GM12878 (cell line): ENCODE results near the gene SYNGR3. TPM values are rescaled to one million over a fixed set of nuclear protein-coding genes. Genes with fewer than 3 reads are reported as not detected.
"Not testable (repeated sequence)": the region's sequence is repeated elsewhere in the genome, so short reads cannot be mapped to it uniquely, and the experiment has no call there.

Experiments used
- ATAC-seq: fragments of 200-7000 bp; cut with Tn5 transposase; 3 replicates; pipeline ENCODE4 v1.9.1; 2020; ENCODE audit warnings: mild to moderate bottlenecking, moderate library complexity
- BruUV-seq: library from RNA; stranded (reverse); fragments of 400-500 nt; replicated peaks from 2 replicates; lab custom pipeline; 2021; lab: Mats Ljungman, UMichigan
- CTCF ChIA-PET: fragments of 300-600 bp; sonication (Branson Sonifier 250); formaldehyde crosslinking; extraction: SDS; loops from one replicate; lab custom pipeline; 2021; ENCODE audit warnings: inconsistent platforms; lab: Yijun Ruan, JAX
- POLR2A ChIA-PET: fragments of 350-600 bp; formaldehyde crosslinking; extraction: SDS; loops from one replicate; lab custom pipeline; 2021; ENCODE audit warnings: inconsistent platforms; lab: Charles Lee
- RAD21 ChIA-PET: fragments of 300-600 bp; sonication (Branson Sonifier 250); formaldehyde crosslinking; loops from one replicate; lab custom pipeline; 2023; ENCODE audit warnings: antibody characterized with exemption; ENCODE audit not compliant: unreplicated experiment; lab: Charles Lee
- SMC1A ChIA-PET: fragments of 300-600 bp; sonication (Branson Sonifier 250); formaldehyde crosslinking; loops from one replicate; lab custom pipeline; 2023; ENCODE audit not compliant: unreplicated experiment, uncharacterized antibody; lab: Charles Lee
- DNase-seq: peaks from one replicate; pipeline ENCODE4 v3.0.0-alpha.2; 2011; ENCODE audit warnings: low read depth, low spot score
- FAIRE-seq: peaks from 3 replicates; lab custom pipeline; 2011; peaks lifted over from hg19 to GRCh38; lab: Jason Lieb, UNC
- H2AFZ ChIP-seq: 2 replicates; pipeline ENCODE4 v1.6.0; 2011; ENCODE audit warnings: low read depth, low read length, control low read depth; ENCODE audit not compliant: control insufficient read depth
- H3K27ac ChIP-seq: 2 replicates; pipeline ENCODE4 v1.5.1; 2011; ENCODE audit warnings: control low read depth; ENCODE audit not compliant: control insufficient read depth, insufficient read depth
- H3K27me3 ChIP-seq, 2 experiments: replicated peaks in 1 of 2; 2 replicates each; pipeline versions ENCODE4 v1.6.0 to v1.6.1; 2011; ENCODE audit warnings: low read length in 1 of 2; ENCODE audit not compliant: control insufficient read depth in 2 of 2, insufficient read depth in 2 of 2
- H3K36me3 ChIP-seq, 2 experiments: 2 replicates each; pipeline ENCODE4 v1.5.1; 2011; ENCODE audit warnings: low read length in 1 of 2; ENCODE audit not compliant: control insufficient read depth in 2 of 2, insufficient read depth in 2 of 2
- H3K4me1 ChIP-seq: 2 replicates; pipeline ENCODE4 v1.6.1; 2011; ENCODE audit warnings: mild to moderate bottlenecking, low read length, moderate library complexity, mixed read lengths; ENCODE audit not compliant: control insufficient read depth, insufficient read depth
- H3K4me2 ChIP-seq: 2 replicates; pipeline ENCODE4 v1.6.0; 2011; ENCODE audit warnings: control low read depth; ENCODE audit not compliant: control insufficient read depth, insufficient read depth
- H3K4me3 ChIP-seq: fragments of 200-600 bp; sonication (generic); 2 replicates; pipeline ENCODE4 v1.5.1; 2016
- H3K79me2 ChIP-seq: 2 replicates; pipeline ENCODE4 v1.6.0; 2011; ENCODE audit warnings: low read length; ENCODE audit not compliant: control insufficient read depth, insufficient read depth
- H3K9ac ChIP-seq: 2 replicates; pipeline ENCODE4 v1.8.0; 2011; ENCODE audit warnings: low read length, control low read depth, mixed read lengths; ENCODE audit not compliant: control insufficient read depth, insufficient read depth
- H3K9me3 ChIP-seq: replicated peaks from 3 replicates; pipeline ENCODE4 v1.5.1; 2011; ENCODE audit warnings: mild to moderate bottlenecking, low read length; ENCODE audit not compliant: control insufficient read depth, insufficient read depth
- H4K20me1 ChIP-seq: 2 replicates; pipeline ENCODE4 v1.6.0; 2011; ENCODE audit not compliant: control insufficient read depth, insufficient read depth
- BRCA1 ChIP-seq: IDR thresholded peaks from 2 replicates; pipeline ENCODE4 v1.6.1; 2011; ENCODE audit warnings: low read depth, low read length, improper control_type of control experiment
- ETV6 ChIP-seq, 2 experiments: fragments of 450-650 bp in 1 of 2; IDR thresholded peaks in 1 of 2; conservative IDR thresholded peaks in 1 of 2; 2 replicates each; pipeline ENCODE4 v1.6.1; 2014; ENCODE audit warnings: antibody characterized with exemption in 1 of 2, borderline replicate concordance in 1 of 2, low read depth in 1 of 2, mild to moderate bottlenecking in 1 of 2, moderate library complexity in 1 of 2
- FOXK2 ChIP-seq: fragments of 450-650 bp; IDR thresholded peaks from 2 replicates; pipeline ENCODE4 v1.6.1; 2017; ENCODE audit warnings: mild to moderate bottlenecking, moderate library complexity
- MYB ChIP-seq: fragments of 150-350 bp; IDR thresholded peaks from 2 replicates; pipeline ENCODE4 v1.6.1; 2014; ENCODE audit warnings: mild to moderate bottlenecking, low read depth, low read length, borderline replicate concordance
- SMAD5 ChIP-seq: IDR thresholded peaks from 2 replicates; pipeline ENCODE4 v1.6.1; 2016; ENCODE audit warnings: antibody characterized with exemption, low read depth
- STAT1 ChIP-seq: fragments of 450-650 bp; conservative IDR thresholded peaks from 2 replicates; pipeline ENCODE4 v1.6.1; 2014; ENCODE audit warnings: antibody characterized with exemption, mild to moderate bottlenecking
- ZBED1 ChIP-seq: IDR thresholded peaks from 2 replicates; pipeline ENCODE4 v1.6.1; 2016; ENCODE audit warnings: borderline replicate concordance
- WGBS: methylation state at CpG from one replicate; pipeline ENCODE4 v1.1.6; 2016; ENCODE audit warnings: low lambda C conversion rate; ENCODE audit not compliant: insufficient replicate concordance, insufficient coverage; ENCODE audit errors: missing lambda C conversion rate; 5-methylcytosine and 5-hydroxymethylcytosine counted together
- in situ Hi-C: fragments of 300-500 bp; cut with MboI; formaldehyde crosslinking; loops from 9 replicates; pipeline ENCODE4 v1.14.3; 2018; ENCODE audit warnings: mixed read lengths
- intact Hi-C: fragments of 100-400 bp; cut with micrococcal nuclease; formaldehyde crosslinking; loops from one replicate; pipeline ENCODE4 v1.14.2; 2022; ENCODE audit not compliant: unreplicated experiment
- polyA plus RNA-seq, 11 experiments: library from polyadenylated mRNA; depleted of rRNA in 4 of 11; unstranded in 6 of 11; stranded (reverse) in 5 of 11; fragments of >200 nt; fragmentation: Nextera tagmentation in 4 of 11; fragmentation: Illumina TruSeq in 1 of 11; extraction: Ambion mirVana in 4 of 11; extraction: Trizol in 1 of 11; gene quantifications; 1 replicate in 1 of 11; 2 replicates in 10 of 11; pipeline versions ENCODE4 v1.2.1 to v1.2.3, GENCODE V29; 2011 to 2016; ENCODE audit warnings: inconsistent platforms in 2 of 11, missing spikeins in 2 of 11, low read depth in 1 of 11
- total RNA-seq, 4 experiments: library from RNA; depleted of rRNA in 3 of 4; stranded (reverse); fragments of >200 nt in 3 of 4; fragmentation: Illumina TruSeq in 1 of 4; extraction: Trizol in 1 of 4; gene quantifications; 2 replicates each; pipeline versions ENCODE4 v1.2.1 to v1.2.3, GENCODE V29; 2013 to 2021

Gene SYNGR3
- total and polyA plus RNA-seq, 10 of the 15 experiments (the other 5 are each of a cell fraction or from before 2014, with no cell fraction given): 1.2 to 18.1 (median 6.6) TPM

- H3K27ac ChIP-seq, intact Hi-C loops, RAD21 ChIA-PET, DNase-seq, BruUV-seq, FAIRE-seq, H2AFZ ChIP-seq, H3K4me3 ChIP-seq, CTCF ChIA-PET, H3K9ac ChIP-seq, SMC1A ChIA-PET, ATAC-seq, H3K9me3 ChIP-seq, H3K4me2 ChIP-seq, in situ Hi-C loops, H4K20me1 ChIP-seq, H3K27me3 ChIP-seq: not testable (repeated sequence)
- 74% methylated on average over 26 of the region's 30 CpGs for WGBS
- Histone ChIP-seq H3K36me3 (peaks cover 5 to 13% of the 10 kb centered on the region in 2 experiments; a peak in 3 of 4 replicates), H3K79me2 (peaks cover 34% of the 10 kb centered on the region), H3K4me1 (peaks cover 19% of the 10 kb centered on the region)
- POLR2A ChIA-PET: interaction anchor here (1.1 to 1.8 kb wide), 3 partner anchors 12 to 15 kb away, joined by 3 to 6 read pairs (median 3); partner anchors contain the start of genes MSRB1 and TBL3
These were observed 31.7 kb upstream of the SYNGR3 start for GRCh38 chr16:1958143-1958491.

DNA sequence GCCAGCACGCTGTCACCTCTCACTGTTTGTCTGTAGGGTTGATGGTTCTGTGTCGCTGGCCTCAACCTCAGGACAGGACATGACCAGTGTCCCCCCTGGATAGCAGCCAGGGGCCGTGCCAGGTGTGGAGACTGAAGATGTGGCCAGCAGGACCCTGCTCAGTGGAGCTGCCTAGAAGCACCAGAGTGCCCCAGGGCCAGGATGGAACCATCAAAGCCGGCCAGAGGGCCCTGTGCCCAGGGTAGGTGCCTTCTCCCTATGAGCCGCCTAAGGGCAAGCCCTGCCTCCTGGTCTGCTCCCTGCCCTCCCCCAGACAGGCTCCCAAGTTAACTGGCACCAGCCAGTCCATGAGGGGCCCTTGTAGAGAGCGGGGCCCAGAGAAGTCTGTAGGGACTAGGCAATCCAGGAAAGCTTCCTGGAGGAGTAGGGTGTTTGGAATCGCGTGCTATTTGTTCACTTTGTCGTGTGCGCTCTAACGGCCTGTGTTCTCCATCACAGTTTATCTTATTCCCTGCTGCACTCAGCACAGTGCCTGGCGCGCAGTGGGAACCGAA, 31.0 kb upstream of the SYNGR3 start:
- no peak for FAIRE-seq

More for the DNA sequence above, 31.0 kb upstream of the SYNGR3 start:
- in situ Hi-C loops: no loop called here
- H3K79me2 ChIP-seq: peaks cover 41% of the 10 kb centered on the region
- CTCF ChIA-PET: interaction anchor here (0.9 kb wide), 1 partner anchor 45 kb away, joined by 3 read pairs; no protein-coding TSS in a partner anchor
- no peaks in the 10 kb centered on the region; a peak in 1 of 4 replicates for H3K27me3 ChIP-seq
- H3K9ac ChIP-seq: peak overlapping the region; percentile 2; the same call in 1 of the 2 replicates
- peaks cover 8 to 13% of the 10 kb centered on the region in 2 experiments; a peak in 3 of 4 replicates for H3K36me3 ChIP-seq
- WGBS: 44% methylated on average over 14 of the region's 14 CpGs
- peaks cover 19% of the 10 kb centered on the region for H3K4me1 ChIP-seq
- BruUV-seq: no TSS peak
- SMC1A ChIA-PET: no interaction called here
- H3K9me3 ChIP-seq: no peaks in the 10 kb centered on the region
- POLR2A ChIA-PET: interaction anchor here (1.3 to 1.8 kb wide), 3 partner anchors 13 to 23 kb away, joined by 3 to 4 read pairs (median 3); partner anchors contain the start of genes MSRB1, NOXO1 and TBL3
- peak overlapping the region; percentile 95 for H2AFZ ChIP-seq
- intact Hi-C loops: no loop called here
- H3K4me3 ChIP-seq: no peak overlapping the region; the same call in 1 of the 2 replicates
- DNase-seq (no peak), ATAC-seq (no peak; the same call in 2 of the 3 replicates)
- RAD21 ChIA-PET: no interaction called here
- peaks cover 6% of the 10 kb centered on the region; the same call in 1 of the 2 replicates for H4K20me1 ChIP-seq
- peak overlapping the region; percentile 89 for H3K4me2 ChIP-seq
- H3K27ac ChIP-seq: no peak overlapping the region
- TF ChIP-seq FOXK2: no peak
- no peak for TF ChIP-seq MYB
- TF ChIP-seq BRCA1: no peak
- TF ChIP-seq SMAD5: no peak
- TF ChIP-seq ZBED1: no peak
- TF ChIP-seq STAT1: no peak
- no peak for TF ChIP-seq ETV6 (conservative IDR thresholded peaks at IDR 0.05 in 1 of 2, IDR thresholded peaks at IDR 0.05 in 1 of 2; ENCODE audit: borderline replicate concordance in 1 of 2, low read depth in 1 of 2)
